Measurements from ENCODE around the gene NLGN4Y. TPM values are rescaled to one million over a fixed set of nuclear protein-coding genes. Genes with fewer than 3 reads are reported as not detected.

Gene NLGN4Y
- total RNA-seq, 4 donors from 2014 or later: 44.5 to 49.8 TPM; not detected in 2

GRCh38 chrY:14637551-14637950 is 113.2 kb downstream of the NLGN4Y start:
- Histone ChIP-seq H3K4me1 (no peaks in the 10 kb centered on the region), H3K27me3 (no peaks in the 10 kb centered on the region), H3K4me3 (replicated peaks in 1 of 3) (no peak overlapping the region), H3K27ac (no peak overlapping the region), H3K9me3 (no peaks in the 10 kb centered on the region), H3K36me3 (no peaks in the 10 kb centered on the region)
- intact Hi-C loops (cut with DNase I): no loop called here
- DNase-seq: no peak
- no peak for TF ChIP-seq POLR2A (IDR thresholded peaks at IDR 0.05)
- TF ChIP-seq, protein P1, sequence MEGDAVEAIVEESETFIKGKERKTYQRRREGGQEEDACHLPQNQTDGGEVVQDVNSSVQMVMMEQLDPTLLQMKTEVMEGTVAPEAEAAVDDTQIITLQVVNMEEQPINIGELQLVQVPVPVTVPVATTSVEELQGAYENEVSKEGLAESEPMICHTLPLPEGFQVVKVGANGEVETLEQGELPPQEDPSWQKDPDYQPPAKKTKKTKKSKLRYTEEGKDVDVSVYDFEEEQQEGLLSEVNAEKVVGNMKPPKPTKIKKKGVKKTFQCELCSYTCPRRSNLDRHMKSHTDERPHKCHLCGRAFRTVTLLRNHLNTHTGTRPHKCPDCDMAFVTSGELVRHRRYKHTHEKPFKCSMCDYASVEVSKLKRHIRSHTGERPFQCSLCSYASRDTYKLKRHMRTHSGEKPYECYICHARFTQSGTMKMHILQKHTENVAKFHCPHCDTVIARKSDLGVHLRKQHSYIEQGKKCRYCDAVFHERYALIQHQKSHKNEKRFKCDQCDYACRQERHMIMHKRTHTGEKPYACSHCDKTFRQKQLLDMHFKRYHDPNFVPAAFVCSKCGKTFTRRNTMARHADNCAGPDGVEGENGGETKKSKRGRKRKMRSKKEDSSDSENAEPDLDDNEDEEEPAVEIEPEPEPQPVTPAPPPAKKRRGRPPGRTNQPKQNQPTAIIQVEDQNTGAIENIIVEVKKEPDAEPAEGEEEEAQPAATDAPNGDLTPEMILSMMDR (IDR thresholded peaks at IDR 0.05): no peak

DNA sequence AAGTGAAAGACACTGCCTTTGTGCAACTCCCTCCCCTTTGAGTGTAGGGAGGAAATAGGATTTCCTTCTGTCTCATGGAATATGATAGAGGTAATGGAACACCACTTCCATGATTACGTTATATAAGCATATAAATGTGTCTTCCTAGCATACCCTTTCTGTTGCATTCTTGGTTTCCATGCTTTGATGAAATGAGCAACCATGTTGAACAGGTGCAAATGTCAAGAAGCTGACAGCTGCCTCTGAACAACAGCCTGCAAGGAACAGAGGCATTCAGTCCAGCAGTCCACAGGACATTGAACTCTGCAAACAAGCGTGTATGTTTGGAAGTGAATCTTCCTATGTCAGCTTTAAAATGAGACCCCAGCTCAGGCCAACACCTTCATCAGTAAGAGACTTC is 117.5 kb downstream of the NLGN4Y start:
- H3K27me3 ChIP-seq: no peaks in the 10 kb centered on the region
- no peak overlapping the region for H3K4me3 ChIP-seq (replicated peaks in 1 of 3)
- no peaks in the 10 kb centered on the region for H3K9me3 ChIP-seq
- H3K27ac ChIP-seq: no peak overlapping the region
- no peak for DNase-seq
- H3K36me3 ChIP-seq: no peaks in the 10 kb centered on the region
- WGBS, 2 donors: 90 to 95% methylated on average over 2 of the region's 2 CpGs
- no peaks in the 10 kb centered on the region for H3K4me1 ChIP-seq
- intact Hi-C loops (cut with DNase I): no loop called here
- TF ChIP-seq, protein P1 (IDR thresholded peaks at IDR 0.05): no peak
- TF ChIP-seq POLR2A (IDR thresholded peaks at IDR 0.05): no peak

- intact Hi-C loops (cut with DNase I): no loop called here
- WGBS, 2 donors: 72 to 77% methylated on average over 6 of the region's 6 CpGs
- no peak for TF ChIP-seq POLR2A (IDR thresholded peaks at IDR 0.05)
- TF ChIP-seq, protein P1 (IDR thresholded peaks at IDR 0.05): no peak
- Histone ChIP-seq H3K27ac (no peak overlapping the region), H3K36me3 (no peaks in the 10 kb centered on the region), H3K4me3 (replicated peaks in 1 of 3) (no peak overlapping the region), H3K27me3 (no peaks in the 10 kb centered on the region), H3K4me1 (no peaks in the 10 kb centered on the region), H3K9me3 (no peaks in the 10 kb centered on the region)
- DNase-seq: no peak
Observed at GRCh38 chrY:14644157-14644952, 120.0 kb downstream of the NLGN4Y start.

DNA sequence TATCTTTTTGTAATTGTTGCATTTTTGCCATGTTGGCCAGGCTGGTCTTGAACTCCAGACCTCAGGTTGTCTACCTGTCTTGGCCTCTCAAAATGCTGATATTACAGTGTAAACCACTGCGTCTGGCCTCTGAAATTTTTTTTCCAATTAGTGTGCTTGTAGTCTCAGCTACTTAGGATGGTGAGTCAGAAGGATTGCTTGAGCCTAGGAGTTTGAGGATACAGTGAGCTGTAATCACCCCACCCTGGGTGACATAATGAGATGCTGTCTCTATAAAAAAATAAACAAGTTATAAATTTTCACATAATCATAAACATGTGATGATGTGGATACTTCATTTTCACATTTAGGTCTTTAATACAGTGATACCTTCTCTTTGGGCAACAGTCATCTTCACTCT is 154.9 kb downstream of the NLGN4Y start:
- Histone ChIP-seq H3K4me3 (replicated peaks in 1 of 3) (no peak overlapping the region), H3K36me3 (no peaks in the 10 kb centered on the region), H3K9me3 (no peaks in the 10 kb centered on the region), H3K27me3 (no peaks in the 10 kb centered on the region), H3K27ac (no peak overlapping the region), H3K4me1 (no peaks in the 10 kb centered on the region)
- TF ChIP-seq, protein P1 (IDR thresholded peaks at IDR 0.05): no peak
- no peak for TF ChIP-seq POLR2A (IDR thresholded peaks at IDR 0.05)
- WGBS, 2 donors: 87 to 93% methylated on average over 1 of the region's 1 CpG
- DNase-seq: no peak
- intact Hi-C loops (cut with DNase I): no loop called here

GRCh38 chrY:14694543-14694942 is 170.2 kb downstream of the NLGN4Y start:
- intact Hi-C loops (cut with DNase I): no loop called here
- no peak for DNase-seq
- TF ChIP-seq POLR2A (IDR thresholded peaks at IDR 0.05): no peak
- TF ChIP-seq, protein P1 (IDR thresholded peaks at IDR 0.05): no peak
- Histone ChIP-seq H3K4me3 (replicated peaks in 1 of 3) (no peak overlapping the region), H3K9me3 (no peaks in the 10 kb centered on the region), H3K4me1 (no peaks in the 10 kb centered on the region), H3K27ac (no peak overlapping the region), H3K27me3 (no peaks in the 10 kb centered on the region), H3K36me3 (no peaks in the 10 kb centered on the region)
